Heart left ventricle (tissue), 16 donors: ENCODE measurements around the gene TUT1. TPM values are rescaled to one million over a fixed set of nuclear protein-coding genes. Genes with fewer than 3 reads are reported as not detected.
"Not testable (repeated sequence)": the region's sequence is repeated elsewhere in the genome, so short reads cannot be mapped to it uniquely, and the experiment has no call there.

ENCODE experiments used
- ATAC-seq, 4 donors: fragments of 200-7000 bp; cut with Tn5 transposase; one replicate each; pipeline ENCODE4 v1.9.1; 2020 to 2022; ENCODE audit warnings: moderate library complexity in 4 of 4, mild to moderate bottlenecking in 3 of 4, moderate number of reproducible peaks in 1 of 4
- DNase-seq, 5 donors: peaks; one replicate each; pipeline ENCODE4 v3.0.0-alpha.2; 2020
- H3K27ac ChIP-seq, 12 donors: fragments of 200-600 bp; sonication (generic) in 4 of 12; one replicate each; pipeline versions ENCODE4 v1.5.0 to v1.8.0; 2016 to 2022; ENCODE audit warnings: mild to moderate bottlenecking in 2 of 12
- H3K27me3 ChIP-seq, 9 donors: fragments of 200-600 bp; sonication (generic) in 2 of 9; one replicate each; pipeline versions ENCODE4 v1.5.1 to v1.8.0; 2016 to 2022; ENCODE audit warnings: mild to moderate bottlenecking in 3 of 9
- H3K36me3 ChIP-seq, 9 donors: fragments of 200-600 bp; sonication (generic) in 2 of 9; one replicate each; pipeline versions ENCODE4 v1.5.0 to v1.8.0; 2018 to 2022; ENCODE audit warnings: mild to moderate bottlenecking in 2 of 9
- H3K4me1 ChIP-seq, 12 donors: fragments of 200-600 bp; sonication (generic) in 4 of 12; one replicate each; pipeline versions ENCODE4 v1.5.0 to v1.8.0; 2016 to 2022; ENCODE audit warnings: mild to moderate bottlenecking in 3 of 12
- H3K4me3 ChIP-seq, 12 donors: fragments of 200-600 bp; sonication (generic) in 4 of 12; one replicate each; pipeline versions ENCODE4 v1.5.0 to v1.8.0; 2017 to 2022; ENCODE audit warnings: mild to moderate bottlenecking in 9 of 12, moderate library complexity in 4 of 12
- H3K9me3 ChIP-seq, 12 donors: fragments of 200-600 bp; sonication (generic) in 4 of 12; one replicate each; pipeline versions ENCODE4 v1.5.0 to v1.8.0; 2016 to 2022; ENCODE audit warnings: mild to moderate bottlenecking in 1 of 12
- CTCF ChIP-seq, 12 donors: fragments of 200-600 bp; sonication (generic) in 4 of 12; IDR thresholded peaks; one replicate each; pipeline versions ENCODE4 v1.5.0 to v1.8.0; 2018 to 2022; ENCODE audit warnings: antibody characterized with exemption in 12 of 12, mild to moderate bottlenecking in 5 of 12
- POLR2A ChIP-seq, 2 donors: fragments of 450-650 bp; IDR thresholded peaks; one replicate each; pipeline ENCODE4 v1.6.1; 2017; ENCODE audit warnings: antibody characterized with exemption in 2 of 2, mild to moderate bottlenecking in 2 of 2, moderate library complexity in 2 of 2
- WGBS, 4 donors: extraction: QIAGEN DNeasy Blood & Tissue Kit in 2 of 4; methylation state at CpG; one replicate each; pipeline versions ENCODE4 v1.1.5 to v1.1.7; 2013 to 2018; 5-methylcytosine and 5-hydroxymethylcytosine counted together
- intact Hi-C, 10 donors: fragments of 100-400 bp; cut with DNase I; formaldehyde crosslinking; loops; one replicate each; pipeline versions ENCODE4 v1.11.1 to v1.14.2; 2022
- polyA plus RNA-seq, 2 donors: library from polyadenylated mRNA; stranded (reverse); fragments of 200-250 nt; gene quantifications; one replicate each; pipeline ENCODE4 v1.2.3, GENCODE V29; 2013
- total RNA-seq, 9 donors: library from RNA; depleted of rRNA in 2 of 9; stranded (reverse); fragments of >200 nt in 2 of 9; fragmentation: NEBNext Ultra II Directional in 3 of 9; extraction: Animal tissue kit (Norgen Biotek cat#: 25700) in 3 of 9; gene quantifications; one replicate each; pipeline versions ENCODE4 v1.1.0 to v1.2.4, GENCODE V29; 2016 to 2023
- donor health status: ischemic (EF 13 %, LVEDD 7.1; RV severe dilation, severe dysfunction).
- donor health status: healthy with polysubstance abuse.
- donor health status: DM: no; HTN: yes; CAD: no.
- donor health status: DM: no; HTN: no; CAD: no.
- donor health status: ischemic (EF 25% LVEDD 6.9; RV normal size, moderate dysfunction).
- donor health status: ischemic (EF 25% LVEDD 5.7; RV mildly dilated, moderate dysfunction).
- donor health status: healthy.
- donor health status: DM: yes; HTN: yes; CAD: no.
- donor health status: ischemic (EF 35%, LVEDD 5.7; RV mildly dilated, moderate dysfunction).
- donor health status: nonischemic (EF 11% LVEDD 7.7; RV severe dilation, severe dysfunction).
- donor health status: DM: yes; HTN: yes; CAD: no.
- donor health status: PGD.
- donor health status: ischemic (EF 29% LVEDD 5.4; RV normal size, mild dysfunction).
- donor health status: nonischemic (EF 23%, LVEDD 6.1; RV moderate dilation, normal function).

Gene TUT1
- total and polyA plus RNA-seq, 11 donors: 6.3 to 16.3 (median 11.3) TPM

- H3K36me3 ChIP-seq: peaks cover 0 to 72% (median 63%) of the 10 kb centered on the region in 9 donors
- no peak for ATAC-seq
- H3K27ac ChIP-seq: peak overlapping the region in 8 of 12 donors; percentile 4 to 97 (median 83)
- TF ChIP-seq CTCF (IDR thresholded peaks at IDR 0.05) (no peak), POLR2A (IDR thresholded peaks at IDR 0.05) (no peak)
- H3K4me3 ChIP-seq: peak overlapping the region; percentile 58 to 95 (median 76)
- DNase-seq: no peak
- no peaks in the 10 kb centered on the region for H3K9me3 ChIP-seq
- intact Hi-C loops: no loop called here
- H3K4me1 ChIP-seq: peaks cover 7 to 67% (median 44%) of the 10 kb centered on the region in 12 donors
- WGBS, 4 donors: 71 to 78% (median 73%) methylated on average over 12 of the region's 12 CpGs
- no peaks in the 10 kb centered on the region for H3K27me3 ChIP-seq
Measured at GRCh38 chr11:62572431-62572830, 18.9 kb downstream of the TUT1 start.

DNA sequence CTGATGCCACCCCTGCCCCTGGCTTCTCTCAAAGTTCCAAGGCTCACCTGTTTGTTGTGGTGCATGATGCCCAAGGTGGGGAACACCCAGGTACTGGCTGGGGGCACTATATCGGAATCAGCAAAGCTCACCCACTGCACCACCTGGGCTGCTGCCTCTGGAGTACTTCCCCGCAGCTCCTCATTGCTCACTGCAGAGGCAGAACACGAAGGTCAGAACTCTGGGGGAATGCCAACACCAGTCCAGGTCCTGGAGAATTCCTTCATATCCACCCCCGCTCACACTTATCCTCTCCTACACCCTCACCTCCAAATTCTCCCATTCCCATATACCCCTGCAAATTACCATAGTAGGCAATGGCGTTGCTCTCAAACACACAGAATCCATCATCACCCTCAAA, 19.8 kb downstream of the TUT1 start:
- H3K9me3 ChIP-seq, ATAC-seq, intact Hi-C loops, H3K4me3 ChIP-seq, DNase-seq, H3K27me3 ChIP-seq: not testable (repeated sequence)
- H3K36me3 ChIP-seq: peaks cover 0 to 73% (median 65%) of the 10 kb centered on the region in 9 donors
- H3K27ac ChIP-seq: peak overlapping the region in 2 of 12 donors; percentile 88 to 97
- 67 to 81% (median 77%) methylated on average over 5 of the region's 5 CpGs for WGBS, 4 donors
- H3K4me1 ChIP-seq: peaks cover 7 to 62% (median 42%) of the 10 kb centered on the region in 12 donors

GRCh38 chr11:62570903-62571302, 20.4 kb downstream of the TUT1 start:
- ATAC-seq, intact Hi-C loops, DNase-seq, H3K4me3 ChIP-seq, H3K9me3 ChIP-seq, H3K27me3 ChIP-seq: not testable (repeated sequence)
- 92 to 97% (median 94%) methylated on average over 5 of the region's 5 CpGs for WGBS, 4 donors
- Histone ChIP-seq H3K36me3 (peaks cover 0 to 73% (median 65%) of the 10 kb centered on the region in 9 donors), H3K4me1 (peaks cover 7 to 56% (median 38%) of the 10 kb centered on the region in 12 donors), H3K27ac (peak overlapping the region in 1 of 12 donors; percentile 15)

- Histone ChIP-seq H3K27ac (peak overlapping the region in 6 of 12 donors; percentile 15 to 54 (median 28)), H3K36me3 (peaks cover 0 to 82% (median 76%) of the 10 kb centered on the region in 9 donors), H3K9me3 (no peaks in the 10 kb centered on the region), H3K4me1 (peaks cover 7 to 43% (median 28%) of the 10 kb centered on the region in 12 donors), H3K4me3 (no peak overlapping the region), H3K27me3 (no peaks in the 10 kb centered on the region)
- ATAC-seq: no peak
- no peak for TF ChIP-seq CTCF (IDR thresholded peaks at IDR 0.05)
- no peak for TF ChIP-seq POLR2A (IDR thresholded peaks at IDR 0.05)
- WGBS, 4 donors: 77 to 92% (median 87%) methylated on average over 1 of the region's 1 CpG
- DNase-seq: peak in 1 of 5 donors; percentile 14
- intact Hi-C loops: no loop called here
Measured at GRCh38 chr11:62569611-62570010, 21.7 kb downstream of the TUT1 start.

DNA sequence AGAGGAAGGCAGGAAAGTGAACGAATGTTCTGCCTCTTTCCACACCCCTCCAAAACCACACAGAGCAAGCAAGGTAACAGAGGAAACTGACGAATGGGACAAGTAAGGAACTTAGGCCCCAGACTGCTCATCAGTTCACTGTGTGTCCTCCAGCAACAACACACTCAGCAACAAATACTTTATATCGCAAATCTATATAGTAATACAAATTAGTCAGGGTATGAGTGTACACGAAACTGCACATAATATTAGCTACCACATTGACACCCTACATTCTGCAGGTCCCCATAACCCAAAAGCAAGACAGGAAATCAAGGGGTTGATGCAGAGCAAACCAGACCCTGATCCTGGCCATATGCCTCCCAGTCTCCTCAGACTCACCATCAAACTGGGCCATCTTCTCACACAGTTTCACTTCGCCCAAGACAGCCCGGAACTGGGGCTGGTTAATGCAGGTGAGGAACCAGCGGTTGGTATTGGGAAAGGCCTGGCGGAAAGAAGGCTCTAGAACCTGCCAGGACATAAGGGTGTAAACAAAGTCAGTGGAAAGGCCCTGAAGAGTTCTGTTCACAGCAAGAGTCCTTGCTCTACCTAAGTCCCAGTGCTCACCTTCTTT, 24.2 kb downstream of the TUT1 start:
- no peak overlapping the region for H3K4me3 ChIP-seq
- no peak for DNase-seq
- H3K36me3 ChIP-seq: peaks cover 0 to 100% (median 96%) of the 10 kb centered on the region in 9 donors
- H3K27ac ChIP-seq: no peak overlapping the region
- 86 to 95% (median 91%) methylated on average over 8 of the region's 8 CpGs for WGBS, 4 donors
- intact Hi-C loops: no loop called here
- peak in 1 of 4 donors; percentile 12 for ATAC-seq
- H3K4me1 ChIP-seq: peaks cover 1 to 29% (median 17%) of the 10 kb centered on the region in 12 donors
- no peaks in the 10 kb centered on the region for H3K9me3 ChIP-seq
- no peak for TF ChIP-seq POLR2A (IDR thresholded peaks at IDR 0.05)
- TF ChIP-seq CTCF (IDR thresholded peaks at IDR 0.05): no peak
- H3K27me3 ChIP-seq: no peaks in the 10 kb centered on the region
